ENCODE data around the gene C8B.

C8B gene

GRCh38 chr1:56890229-56890628 lies 75.6 kb downstream of the C8B start:
- in situ Hi-C loops (cut with MboI; ENCODE audit: low pct_unique_long_range_greater_than_20kb, low sequenced_read_pairs, unreplicated experiment) = no loop called here
- DNase-seq (ENCODE audit: low spot score) = no peak
- no peak for TF ChIP-seq CTCF (IDR thresholded peaks at IDR 0.05; ENCODE audit: extremely low read depth, insufficient read depth, missing control alignments)

DNA sequence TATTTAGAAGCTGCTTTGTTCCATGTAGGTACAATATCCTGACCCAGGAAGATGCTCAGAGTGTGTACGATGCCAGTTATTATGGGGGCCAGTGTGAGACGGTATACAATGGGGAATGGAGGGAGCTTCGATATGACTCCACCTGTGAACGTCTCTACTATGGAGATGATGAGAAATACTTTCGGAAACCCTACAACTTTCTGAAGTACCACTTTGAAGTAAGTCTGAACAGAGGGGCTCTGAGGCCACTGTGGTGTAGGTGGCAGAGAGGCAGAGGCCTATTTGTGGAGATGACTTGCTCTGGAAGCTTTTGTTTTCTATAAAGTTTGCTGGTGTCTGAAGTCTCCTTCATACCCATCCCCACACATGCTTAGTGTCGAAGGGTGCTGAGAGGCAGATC lies 84.4 kb downstream of the C8B start:
- DNase-seq (ENCODE audit: low spot score) = no peak
- no peak for TF ChIP-seq CTCF (IDR thresholded peaks at IDR 0.05; ENCODE audit: extremely low read depth, insufficient read depth, missing control alignments)
- in situ Hi-C loops (cut with MboI; ENCODE audit: low pct_unique_long_range_greater_than_20kb, low sequenced_read_pairs, unreplicated experiment) = no loop called here

DNA sequence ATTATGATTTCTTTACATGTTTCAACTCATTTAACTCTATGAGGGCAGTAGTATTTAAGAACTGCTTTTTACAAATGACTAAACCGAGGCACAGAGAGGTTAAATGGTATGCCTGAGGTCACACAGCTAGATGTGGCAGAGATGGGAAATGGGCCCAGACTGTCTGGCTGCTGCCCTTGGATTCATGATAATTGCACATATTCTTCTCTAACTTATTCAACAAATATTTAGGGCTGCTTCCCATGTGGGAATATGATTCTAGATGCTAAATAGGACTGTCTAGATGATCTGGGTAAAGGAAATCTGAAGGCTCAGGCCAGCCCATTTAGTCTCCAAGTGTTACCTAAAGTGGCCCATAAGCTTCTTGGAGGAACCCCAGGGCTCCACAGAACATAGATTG lies 85.0 kb downstream of the C8B start:
- in situ Hi-C loops (cut with MboI; ENCODE audit: low pct_unique_long_range_greater_than_20kb, low sequenced_read_pairs, unreplicated experiment) = no loop called here
- no peak for TF ChIP-seq CTCF (IDR thresholded peaks at IDR 0.05; ENCODE audit: extremely low read depth, insufficient read depth, missing control alignments)

More for the DNA sequence above, 85.0 kb downstream of the C8B start:
- no peak for DNase-seq (ENCODE audit: low spot score)
